SK-N-SH (cell line): ENCODE measurements around the gene RMDN3.

Experiments used
- FOXM1 ChIP-seq: IDR thresholded peaks from 2 replicates; pipeline ENCODE4 v1.4.0; 2012; ENCODE audit warnings: low read depth, mild to moderate bottlenecking
- GABPA ChIP-seq: IDR thresholded peaks from 2 replicates; pipeline ENCODE4 v1.4.0; 2012; ENCODE audit warnings: low read depth, mild to moderate bottlenecking
- JUND ChIP-seq: IDR thresholded peaks from 2 replicates; pipeline ENCODE4 v1.4.0; 2012
- NRF1 ChIP-seq: IDR thresholded peaks from 2 replicates; pipeline ENCODE4 v1.6.1; 2012; ENCODE audit warnings: low read depth, mild to moderate bottlenecking, low read length
- RAD21 ChIP-seq: IDR thresholded peaks from 2 replicates; pipeline ENCODE4 v1.6.1; 2012; ENCODE audit warnings: mild to moderate bottlenecking, low read length
- RFX5 ChIP-seq: IDR thresholded peaks from 2 replicates; pipeline ENCODE4 v1.6.1; 2012; ENCODE audit warnings: mild to moderate bottlenecking, improper control_type of control experiment, low read length
- SIN3A ChIP-seq: IDR thresholded peaks from 2 replicates; pipeline ENCODE4 v1.6.1; 2012; ENCODE audit warnings: low read depth, mild to moderate bottlenecking, low read length, moderate library complexity, borderline replicate concordance
- TAF1 ChIP-seq: IDR thresholded peaks from 2 replicates; pipeline ENCODE4 v1.6.1; 2012; ENCODE audit warnings: low read depth, mild to moderate bottlenecking, low read length, moderate library complexity, borderline replicate concordance
- TEAD4 ChIP-seq: IDR thresholded peaks from 2 replicates; pipeline ENCODE4 v1.4.0; 2012; ENCODE audit warnings: mild to moderate bottlenecking, borderline replicate concordance; ENCODE audit not compliant: insufficient read depth
- YY1 ChIP-seq: IDR thresholded peaks from 2 replicates; pipeline ENCODE4 v1.4.0; 2012; ENCODE audit warnings: low read depth, mild to moderate bottlenecking
- TF ChIP-seq, protein P1 (sequence below): fragments of 200-600 bp; sonication (generic); IDR thresholded peaks from 2 replicates; pipeline ENCODE4 v1.6.1; 2017; ENCODE audit warnings: antibody characterized with exemption, mild to moderate bottlenecking, moderate library complexity
- TF ChIP-seq, protein P2 (sequence below): IDR thresholded peaks from 2 replicates; pipeline ENCODE4 v1.4.0; 2012; ENCODE audit warnings: low read depth

DNA sequence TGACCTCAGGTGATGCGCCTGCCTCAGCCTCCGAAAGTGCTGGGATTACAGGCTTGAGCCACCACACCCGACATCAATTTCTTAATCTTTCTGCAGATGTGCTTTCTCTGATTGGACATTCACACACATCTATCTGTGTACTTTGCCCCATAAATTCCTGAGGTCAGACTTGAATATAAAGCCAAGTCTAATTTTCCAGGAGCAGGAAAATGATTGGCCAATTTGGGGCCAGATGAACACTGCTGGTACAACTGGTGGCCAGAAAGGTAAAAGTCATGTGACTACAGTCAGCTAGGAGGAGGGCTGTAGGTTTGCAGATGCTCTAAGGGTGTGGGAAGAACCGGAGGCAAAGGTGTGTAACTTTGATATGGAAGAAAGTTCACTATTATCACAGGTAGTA lies 63.3 kb downstream of the RMDN3 start:
- TF ChIP-seq, protein P1, sequence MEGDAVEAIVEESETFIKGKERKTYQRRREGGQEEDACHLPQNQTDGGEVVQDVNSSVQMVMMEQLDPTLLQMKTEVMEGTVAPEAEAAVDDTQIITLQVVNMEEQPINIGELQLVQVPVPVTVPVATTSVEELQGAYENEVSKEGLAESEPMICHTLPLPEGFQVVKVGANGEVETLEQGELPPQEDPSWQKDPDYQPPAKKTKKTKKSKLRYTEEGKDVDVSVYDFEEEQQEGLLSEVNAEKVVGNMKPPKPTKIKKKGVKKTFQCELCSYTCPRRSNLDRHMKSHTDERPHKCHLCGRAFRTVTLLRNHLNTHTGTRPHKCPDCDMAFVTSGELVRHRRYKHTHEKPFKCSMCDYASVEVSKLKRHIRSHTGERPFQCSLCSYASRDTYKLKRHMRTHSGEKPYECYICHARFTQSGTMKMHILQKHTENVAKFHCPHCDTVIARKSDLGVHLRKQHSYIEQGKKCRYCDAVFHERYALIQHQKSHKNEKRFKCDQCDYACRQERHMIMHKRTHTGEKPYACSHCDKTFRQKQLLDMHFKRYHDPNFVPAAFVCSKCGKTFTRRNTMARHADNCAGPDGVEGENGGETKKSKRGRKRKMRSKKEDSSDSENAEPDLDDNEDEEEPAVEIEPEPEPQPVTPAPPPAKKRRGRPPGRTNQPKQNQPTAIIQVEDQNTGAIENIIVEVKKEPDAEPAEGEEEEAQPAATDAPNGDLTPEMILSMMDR: no peak
- TF ChIP-seq JUND (no peak), TEAD4 (no peak), RAD21 (no peak), GABPA (no peak), YY1 (no peak), FOXM1 (no peak), NRF1 (no peak), TAF1 (no peak), RFX5 (no peak), SIN3A (no peak)
- TF ChIP-seq, protein P2, sequence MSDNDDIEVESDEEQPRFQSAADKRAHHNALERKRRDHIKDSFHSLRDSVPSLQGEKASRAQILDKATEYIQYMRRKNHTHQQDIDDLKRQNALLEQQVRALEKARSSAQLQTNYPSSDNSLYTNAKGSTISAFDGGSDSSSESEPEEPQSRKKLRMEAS: no peak
